SK-N-SH treated with all-trans-retinoic acid at 6 μM for 48 hours (cell line): Measurements from ENCODE around the gene UIMC1.

Experiments used
- BACH2 ChIP-seq: fragments of 250-450 bp; sonication (Bioruptor Pico); IDR thresholded peaks from 2 replicates; pipeline ENCODE4 v1.9.0; 2021; ENCODE audit warnings: mild to moderate bottlenecking, borderline replicate concordance
- CSDC2 ChIP-seq: fragments of 250-450 bp; sonication (Bioruptor Pico); IDR thresholded peaks from 2 replicates; pipeline ENCODE4 v1.5.0; 2020; ENCODE audit warnings: mild to moderate bottlenecking, moderate library complexity
- GLIS3 ChIP-seq: fragments of 250-450 bp; sonication (Bioruptor Pico); IDR thresholded peaks from 2 replicates; pipeline ENCODE4 v1.5.0; 2020; ENCODE audit warnings: mild to moderate bottlenecking, moderate library complexity
- ISL1 ChIP-seq: fragments of 250-450 bp; sonication (Bioruptor Pico); IDR thresholded peaks from 2 replicates; pipeline ENCODE4 v2.1.2; 2022; ENCODE audit warnings: mild to moderate bottlenecking, moderate library complexity
- SNAI2 ChIP-seq: fragments of 250-450 bp; sonication (Bioruptor Pico); IDR thresholded peaks from 2 replicates; pipeline ENCODE4 v1.5.0; 2020; ENCODE audit warnings: mild to moderate bottlenecking, moderate library complexity
- TCF4 ChIP-seq: fragments of 250-450 bp; sonication (Bioruptor Pico); IDR thresholded peaks from 2 replicates; pipeline ENCODE4 v1.8.0; 2021; ENCODE audit warnings: mild to moderate bottlenecking, moderate library complexity, borderline replicate concordance
- ZNF565 ChIP-seq: fragments of 450-650 bp; formaldehyde crosslinking; conservative IDR thresholded peaks from 2 replicates; pipeline ENCODE4 v1.5.0; 2020; ENCODE audit warnings: low read depth, mild to moderate bottlenecking, moderate library complexity
- ZNF70 ChIP-seq: fragments of 450-650 bp; formaldehyde crosslinking; IDR thresholded peaks from 2 replicates; pipeline ENCODE4 v1.5.0; 2020; ENCODE audit warnings: mild to moderate bottlenecking, moderate library complexity
- ZNF8 ChIP-seq: fragments of 450-650 bp; formaldehyde crosslinking; IDR thresholded peaks from 2 replicates; pipeline ENCODE4 v1.5.0; 2020; ENCODE audit warnings: mild to moderate bottlenecking, moderate library complexity
- TF ChIP-seq, protein P1 (sequence below): fragments of 250-450 bp; sonication (Bioruptor Pico); IDR thresholded peaks from 2 replicates; pipeline ENCODE4 v1.5.0; 2020; ENCODE audit warnings: mild to moderate bottlenecking, moderate library complexity
- TF ChIP-seq, protein P2 (sequence below): fragments of 250-450 bp; sonication (Bioruptor Pico); IDR thresholded peaks from 2 replicates; pipeline ENCODE4 v1.5.1; 2020; ENCODE audit warnings: low read depth, mild to moderate bottlenecking, moderate library complexity

DNA sequence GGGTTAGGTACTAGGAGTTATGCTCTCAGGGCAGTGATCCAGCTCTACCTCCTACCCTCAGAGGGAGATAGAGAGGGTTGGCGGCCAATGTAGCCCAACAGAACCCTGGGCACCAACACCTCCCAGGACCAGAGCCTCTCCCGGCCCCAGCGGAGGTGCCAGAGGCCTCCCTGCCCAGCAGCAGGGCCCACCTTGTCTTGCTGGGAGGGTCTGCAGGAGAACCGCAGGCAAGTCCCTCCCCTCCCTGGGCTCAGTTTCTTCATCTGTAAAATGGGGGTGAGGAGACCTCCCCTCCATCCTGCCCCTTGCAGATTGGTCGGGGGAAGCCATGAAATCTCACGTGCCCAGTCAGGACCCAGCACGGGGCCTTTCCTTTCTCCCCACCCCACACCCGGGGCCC lies 141.8 kb downstream of the UIMC1 start:
- TF ChIP-seq ZNF565 (CRISPR knock-in tag) (no peak), CSDC2 (CRISPR knock-in tag) (no peak), SNAI2 (CRISPR knock-in tag) (no peak), ZNF70 (CRISPR knock-in tag) (no peak), BACH2 (CRISPR knock-in tag) (no peak), GLIS3 (CRISPR knock-in tag) (no peak), ZNF8 (CRISPR knock-in tag) (no peak), TCF4 (CRISPR knock-in tag) (no peak), ISL1 (CRISPR knock-in tag) (no peak)
- TF ChIP-seq, protein P1, sequence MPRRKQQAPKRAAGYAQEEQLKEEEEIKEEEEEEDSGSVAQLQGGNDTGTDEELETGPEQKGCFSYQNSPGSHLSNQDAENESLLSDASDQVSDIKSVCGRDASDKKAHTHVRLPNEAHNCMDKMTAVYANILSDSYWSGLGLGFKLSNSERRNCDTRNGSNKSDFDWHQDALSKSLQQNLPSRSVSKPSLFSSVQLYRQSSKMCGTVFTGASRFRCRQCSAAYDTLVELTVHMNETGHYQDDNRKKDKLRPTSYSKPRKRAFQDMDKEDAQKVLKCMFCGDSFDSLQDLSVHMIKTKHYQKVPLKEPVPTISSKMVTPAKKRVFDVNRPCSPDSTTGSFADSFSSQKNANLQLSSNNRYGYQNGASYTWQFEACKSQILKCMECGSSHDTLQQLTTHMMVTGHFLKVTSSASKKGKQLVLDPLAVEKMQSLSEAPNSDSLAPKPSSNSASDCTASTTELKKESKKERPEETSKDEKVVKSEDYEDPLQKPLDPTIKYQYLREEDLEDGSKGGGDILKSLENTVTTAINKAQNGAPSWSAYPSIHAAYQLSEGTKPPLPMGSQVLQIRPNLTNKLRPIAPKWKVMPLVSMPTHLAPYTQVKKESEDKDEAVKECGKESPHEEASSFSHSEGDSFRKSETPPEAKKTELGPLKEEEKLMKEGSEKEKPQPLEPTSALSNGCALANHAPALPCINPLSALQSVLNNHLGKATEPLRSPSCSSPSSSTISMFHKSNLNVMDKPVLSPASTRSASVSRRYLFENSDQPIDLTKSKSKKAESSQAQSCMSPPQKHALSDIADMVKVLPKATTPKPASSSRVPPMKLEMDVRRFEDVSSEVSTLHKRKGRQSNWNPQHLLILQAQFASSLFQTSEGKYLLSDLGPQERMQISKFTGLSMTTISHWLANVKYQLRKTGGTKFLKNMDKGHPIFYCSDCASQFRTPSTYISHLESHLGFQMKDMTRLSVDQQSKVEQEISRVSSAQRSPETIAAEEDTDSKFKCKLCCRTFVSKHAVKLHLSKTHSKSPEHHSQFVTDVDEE (CRISPR knock-in tag) = no peak
- TF ChIP-seq, protein P2, sequence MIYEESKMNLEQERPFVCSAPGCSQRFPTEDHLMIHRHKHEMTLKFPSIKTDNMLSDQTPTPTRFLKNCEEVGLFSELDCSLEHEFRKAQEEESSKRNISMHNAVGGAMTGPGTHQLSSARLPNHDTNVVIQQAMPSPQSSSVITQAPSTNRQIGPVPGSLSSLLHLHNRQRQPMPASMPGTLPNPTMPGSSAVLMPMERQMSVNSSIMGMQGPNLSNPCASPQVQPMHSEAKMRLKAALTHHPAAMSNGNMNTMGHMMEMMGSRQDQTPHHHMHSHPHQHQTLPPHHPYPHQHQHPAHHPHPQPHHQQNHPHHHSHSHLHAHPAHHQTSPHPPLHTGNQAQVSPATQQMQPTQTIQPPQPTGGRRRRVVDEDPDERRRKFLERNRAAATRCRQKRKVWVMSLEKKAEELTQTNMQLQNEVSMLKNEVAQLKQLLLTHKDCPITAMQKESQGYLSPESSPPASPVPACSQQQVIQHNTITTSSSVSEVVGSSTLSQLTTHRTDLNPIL (CRISPR knock-in tag) = no peak
